H9 (cell line): ENCODE data around the gene RAB11FIP5. TPM values are rescaled to one million over a fixed set of nuclear protein-coding genes. Genes with fewer than 3 reads are reported as not detected.

Source experiments
- DNase-seq: peaks from one replicate; pipeline ENCODE4 v3.0.0-alpha.2; 2017
- H2AFZ ChIP-seq: one replicate; pipeline ENCODE4 v1.6.1; 2013; ENCODE audit warnings: mild to moderate bottlenecking, low read length, control low read depth, moderate library complexity
- H2AK5ac ChIP-seq: 2 replicates; pipeline ENCODE4 v1.6.1; 2013; ENCODE audit warnings: low read length, control low read depth, mixed read lengths; ENCODE audit not compliant: insufficient read length
- H2BK120ac ChIP-seq: one replicate; pipeline ENCODE4 v1.6.1; 2013; ENCODE audit warnings: low read depth, mild to moderate bottlenecking, low read length, control low read depth, inconsistent platforms; ENCODE audit not compliant: poor library complexity, severe bottlenecking
- H2BK12ac ChIP-seq: 2 replicates; pipeline ENCODE4 v1.6.1; 2013; ENCODE audit warnings: low read length, control low read depth, mixed read lengths, low read depth; ENCODE audit not compliant: insufficient read length
- H2BK15ac ChIP-seq: 2 replicates; pipeline ENCODE4 v1.6.1; 2013; ENCODE audit warnings: low read depth, low read length, control low read depth
- H2BK20ac ChIP-seq: one replicate; pipeline ENCODE4 v1.6.1; 2013; ENCODE audit warnings: low read depth, mild to moderate bottlenecking, low read length, control low read depth, inconsistent platforms; ENCODE audit not compliant: poor library complexity, severe bottlenecking
- H2BK5ac ChIP-seq: 2 replicates; pipeline ENCODE4 v1.6.1; 2013; ENCODE audit warnings: low read length, control low read depth, mixed read lengths; ENCODE audit not compliant: insufficient read length
- H3K14ac ChIP-seq: 2 replicates; pipeline ENCODE4 v1.6.1; 2013; ENCODE audit warnings: low read length, control low read depth; ENCODE audit not compliant: insufficient read depth
- H3K18ac ChIP-seq: 2 replicates; pipeline ENCODE4 v1.6.1; 2013; ENCODE audit warnings: low read depth, mild to moderate bottlenecking, mixed read lengths, low read length, control low read depth; ENCODE audit not compliant: insufficient read length
- H3K23ac ChIP-seq: 2 replicates; pipeline ENCODE4 v1.6.1; 2013; ENCODE audit warnings: low read length, control low read depth, mixed read lengths, low read depth; ENCODE audit not compliant: insufficient read length
- H3K23me2 ChIP-seq: 2 replicates; pipeline ENCODE4 v1.6.1; 2013; ENCODE audit warnings: low read depth, mild to moderate bottlenecking, mixed read lengths, low read length, control low read depth; ENCODE audit not compliant: insufficient read length, poor library complexity, severe bottlenecking
- H3K27ac ChIP-seq: 2 replicates; pipeline ENCODE4 v1.5.1; 2013; ENCODE audit warnings: low read length, control low read depth, mixed read lengths, low read depth; ENCODE audit not compliant: insufficient read length
- H3K27me3 ChIP-seq: 2 replicates; pipeline ENCODE4 v1.6.1; 2013; ENCODE audit warnings: low read length, control low read depth, inconsistent platforms; ENCODE audit not compliant: insufficient read depth
- H3K4ac ChIP-seq: 2 replicates; pipeline ENCODE4 v1.6.1; 2013; ENCODE audit warnings: low read depth, mild to moderate bottlenecking, control low read depth, inconsistent platforms, low read length, moderate library complexity
- H3K4me1 ChIP-seq: 2 replicates; pipeline ENCODE4 v1.6.1; 2013; ENCODE audit warnings: low read length, control low read depth, inconsistent platforms; ENCODE audit not compliant: insufficient read depth
- H3K4me2 ChIP-seq: 2 replicates; pipeline ENCODE4 v1.6.1; 2013; ENCODE audit warnings: low read length, control low read depth, mixed read lengths; ENCODE audit not compliant: insufficient read length, insufficient read depth
- H3K56ac ChIP-seq: 2 replicates; pipeline ENCODE4 v1.6.1; 2013; ENCODE audit warnings: low read depth, mild to moderate bottlenecking, mixed read lengths, low read length, control low read depth; ENCODE audit not compliant: insufficient read length
- H3K79me1 ChIP-seq: 2 replicates; pipeline ENCODE4 v1.6.1; 2013; ENCODE audit warnings: low read depth, mild to moderate bottlenecking, moderate library complexity, low read length, control low read depth, inconsistent platforms; ENCODE audit not compliant: insufficient read depth, poor library complexity, severe bottlenecking
- H3K79me2 ChIP-seq: 2 replicates; pipeline ENCODE4 v1.6.1; 2013; ENCODE audit warnings: low read length, control low read depth, inconsistent platforms; ENCODE audit not compliant: insufficient read depth
- H3K9ac ChIP-seq: 2 replicates; pipeline ENCODE4 v1.6.1; 2013; ENCODE audit warnings: low read length, control low read depth, mixed read lengths; ENCODE audit not compliant: insufficient read length; ENCODE audit errors: extremely low read depth
- H3K9me3 ChIP-seq: one replicate; pipeline ENCODE4 v1.6.1; 2013; ENCODE audit warnings: low read depth, low read length, inconsistent platforms; ENCODE audit not compliant: control insufficient read depth
- H3T11ph ChIP-seq: one replicate; pipeline ENCODE4 v1.6.1; 2013; ENCODE audit warnings: mild to moderate bottlenecking, low read length, control low read depth, inconsistent platforms
- H4K20me1 ChIP-seq: one replicate; pipeline ENCODE4 v1.6.1; 2013; ENCODE audit not compliant: control insufficient read depth, insufficient read length, insufficient read depth
- H4K5ac ChIP-seq: 2 replicates; pipeline ENCODE4 v1.6.1; 2013; ENCODE audit warnings: low read depth, mild to moderate bottlenecking, mixed read lengths, low read length, control low read depth; ENCODE audit not compliant: insufficient read length
- H4K8ac ChIP-seq: replicated peaks from 2 replicates; pipeline ENCODE4 v1.6.1; 2013; ENCODE audit warnings: low read length, control low read depth, mixed read lengths, low read depth; ENCODE audit not compliant: insufficient read length
- H4K91ac ChIP-seq: 2 replicates; pipeline ENCODE4 v1.6.1; 2013; ENCODE audit warnings: low read depth, mild to moderate bottlenecking, moderate library complexity, mixed read lengths, low read length, control low read depth; ENCODE audit not compliant: insufficient read length
- H3K27ac Mint-ChIP-seq, 3 experiments: 2 replicates in 2 of 3; 3 replicates in 1 of 3; pipeline ENCODE4 v1.8.0; 2020 to 2021; ENCODE audit warnings: mixed read lengths in 3 of 3, mild to moderate bottlenecking in 1 of 3, moderate library complexity in 1 of 3
- H3K27me3 Mint-ChIP-seq: 2 replicates; pipeline ENCODE4 v1.8.0; 2021; ENCODE audit warnings: low read depth, mild to moderate bottlenecking, moderate library complexity, mixed read lengths
- H3K36me3 Mint-ChIP-seq, 3 experiments: 2 replicates in 2 of 3; 3 replicates in 1 of 3; pipeline ENCODE4 v1.8.0; 2020 to 2021; ENCODE audit warnings: low read depth in 3 of 3, mixed read lengths in 3 of 3; ENCODE audit not compliant: insufficient read depth in 1 of 3
- H3K4me1 Mint-ChIP-seq, 2 experiments: 2 replicates each; pipeline ENCODE4 v1.8.0; 2020; ENCODE audit warnings: mixed read lengths in 2 of 2
- H3K4me3 Mint-ChIP-seq, 2 experiments: 2 replicates in 1 of 2; 3 replicates in 1 of 2; pipeline ENCODE4 v1.8.0; 2020 to 2021; ENCODE audit warnings: mild to moderate bottlenecking in 2 of 2, mixed read lengths in 2 of 2, moderate library complexity in 1 of 2
- H3K9me3 Mint-ChIP-seq, 2 experiments: 2 replicates in 1 of 2; 3 replicates in 1 of 2; pipeline ENCODE4 v1.8.0; 2020; ENCODE audit warnings: mild to moderate bottlenecking in 2 of 2, mixed read lengths in 2 of 2, moderate library complexity in 1 of 2
- CTCF ChIP-seq: fragments of 200-600 bp; sonication (generic); conservative IDR thresholded peaks from 3 replicates; pipeline ENCODE4 v1.8.0; 2021; ENCODE audit warnings: antibody characterized with exemption, mild to moderate bottlenecking
- WGBS: extraction: QIAGEN DNeasy Blood & Tissue Kit; methylation state at CpG from one replicate; pipeline ENCODE4 v1.1.7; 2013; ENCODE audit warnings: missing lambda C conversion rate, low lambda C conversion rate, mixed read lengths; ENCODE audit not compliant: insufficient read length; ENCODE audit errors: extremely low coverage; 5-methylcytosine and 5-hydroxymethylcytosine counted together
- total RNA-seq: library from RNA; stranded (reverse); gene quantifications from 2 replicates; pipeline ENCODE4 v1.2.1, GENCODE V29; 2021

Gene RAB11FIP5
- total RNA-seq, 1 experiment from 2014 or later, result 7.1 TPM

GRCh38 chr2:73043276-73043675, 69.5 kb downstream of the RAB11FIP5 start:
- H3K9ac ChIP-seq, result no peak overlapping the region
- no peaks in the 10 kb centered on the region for H3K79me1 ChIP-seq
- H2BK15ac ChIP-seq, result no peak overlapping the region
- H3K27ac ChIP-seq, result no peak overlapping the region
- peaks cover 3 to 13% (median 9%) of the 10 kb centered on the region in 3 experiments; a peak in 5 of 7 replicates for H3K36me3 Mint-ChIP-seq
- no peak overlapping the region for H3K4me2 ChIP-seq
- no peaks in the 10 kb centered on the region for H3K27me3 Mint-ChIP-seq
- no peaks in the 10 kb centered on the region for H3K9me3 ChIP-seq
- H3K27me3 ChIP-seq, result no peaks in the 10 kb centered on the region
- H4K20me1 ChIP-seq, result no peaks in the 10 kb centered on the region
- H3K23me2 ChIP-seq, result no peaks in the 10 kb centered on the region
- no peak overlapping the region for H3K4ac ChIP-seq
- no peak overlapping the region for H2AK5ac ChIP-seq
- no peaks in the 10 kb centered on the region for H3K79me2 ChIP-seq
- H3K23ac ChIP-seq, result no peak overlapping the region
- no peak overlapping the region; the same call in 1 of the 2 replicates for H3K14ac ChIP-seq
- H3K4me1 ChIP-seq, result no peaks in the 10 kb centered on the region
- TF ChIP-seq CTCF, result no peak
- H4K91ac ChIP-seq, result no peak overlapping the region
- H2BK120ac ChIP-seq, result no peak overlapping the region
- H3K18ac ChIP-seq, result no peak overlapping the region
- H2BK20ac ChIP-seq, result no peak overlapping the region
- peak overlapping the region in 1 of 3 experiments; percentile 64; a peak in 1 of 7 replicates for H3K27ac Mint-ChIP-seq
- no peak overlapping the region for H3T11ph ChIP-seq
- H4K5ac ChIP-seq, result no peak overlapping the region
- peaks cover 6 to 9% of the 10 kb centered on the region in 2 experiments for H3K4me1 Mint-ChIP-seq
- H3K9me3 Mint-ChIP-seq, result no peaks in the 10 kb centered on the region
- no peak overlapping the region for H2BK5ac ChIP-seq
- no peak overlapping the region for H2AFZ ChIP-seq
- WGBS, result no CpG with 5 or more reads among the region's 5 CpGs
- DNase-seq, result no peak
- no peak overlapping the region for H3K4me3 Mint-ChIP-seq
- H2BK12ac ChIP-seq, result no peak overlapping the region
- no peak overlapping the region for H4K8ac ChIP-seq
- H3K56ac ChIP-seq, result no peak overlapping the region
